ENCODE measurements around the gene TOPORS.
"Not testable (repeated sequence)": the region's sequence is repeated elsewhere in the genome, so short reads cannot be mapped to it uniquely, and the experiment has no call there.

Gene TOPORS

DNA sequence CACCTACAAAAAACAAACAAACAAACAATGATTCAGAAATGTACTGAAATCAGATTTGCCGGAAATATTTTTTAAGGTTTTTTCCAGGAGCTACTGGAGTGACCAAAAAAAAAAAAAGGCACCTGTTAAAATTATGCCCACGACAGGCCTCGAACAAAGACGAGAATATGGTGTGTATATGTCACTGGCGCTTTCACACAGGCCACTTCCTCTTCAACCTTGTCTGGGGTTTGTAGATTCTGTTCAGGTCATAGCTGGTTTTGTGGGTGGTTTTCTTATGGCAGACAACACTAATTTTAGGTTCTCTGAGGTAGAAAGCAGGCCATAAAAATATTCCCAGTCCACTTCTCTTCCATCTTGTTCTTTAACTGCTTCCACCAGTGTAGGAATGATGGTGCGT, 13.6 kb upstream of the TOPORS start:
- DNase-seq = no peak

DNA sequence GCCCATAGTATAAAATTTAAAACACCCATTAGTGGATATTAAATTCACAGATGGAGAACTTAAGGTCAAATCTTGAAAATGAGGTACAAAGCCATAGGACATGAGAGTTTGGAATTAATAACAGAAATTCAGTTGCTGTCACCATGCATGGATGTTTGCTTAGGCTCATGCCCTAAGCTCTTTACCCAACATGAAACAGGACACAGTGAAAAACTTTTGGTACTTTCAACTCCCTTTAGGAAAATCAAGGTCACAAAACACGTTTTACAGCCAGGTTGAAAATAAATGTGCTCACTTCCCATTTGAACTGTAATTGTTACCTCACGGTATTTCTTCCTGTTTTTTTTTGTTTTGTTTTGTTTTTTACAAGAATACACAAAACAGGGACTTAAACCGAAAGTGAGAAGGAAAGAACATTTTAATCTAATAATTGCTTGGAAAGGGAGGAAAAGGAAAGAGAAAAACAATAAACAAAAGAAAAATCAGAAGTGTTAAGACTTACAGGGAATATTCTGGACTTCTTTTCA, 6.1 kb upstream of the TOPORS start:
- no peak for DNase-seq

- DNase-seq = no peak
These were observed 2.2 kb upstream of the TOPORS start for GRCh38 chr9:32554591-32554990.

GRCh38 chr9:32554107-32554506, 1.7 kb upstream of the TOPORS start:
- DNase-seq = no peak

GRCh38 chr9:32551276-32552051, 922 bp downstream of the TOPORS start:
- DNase-seq = peak; percentile 53

DNA sequence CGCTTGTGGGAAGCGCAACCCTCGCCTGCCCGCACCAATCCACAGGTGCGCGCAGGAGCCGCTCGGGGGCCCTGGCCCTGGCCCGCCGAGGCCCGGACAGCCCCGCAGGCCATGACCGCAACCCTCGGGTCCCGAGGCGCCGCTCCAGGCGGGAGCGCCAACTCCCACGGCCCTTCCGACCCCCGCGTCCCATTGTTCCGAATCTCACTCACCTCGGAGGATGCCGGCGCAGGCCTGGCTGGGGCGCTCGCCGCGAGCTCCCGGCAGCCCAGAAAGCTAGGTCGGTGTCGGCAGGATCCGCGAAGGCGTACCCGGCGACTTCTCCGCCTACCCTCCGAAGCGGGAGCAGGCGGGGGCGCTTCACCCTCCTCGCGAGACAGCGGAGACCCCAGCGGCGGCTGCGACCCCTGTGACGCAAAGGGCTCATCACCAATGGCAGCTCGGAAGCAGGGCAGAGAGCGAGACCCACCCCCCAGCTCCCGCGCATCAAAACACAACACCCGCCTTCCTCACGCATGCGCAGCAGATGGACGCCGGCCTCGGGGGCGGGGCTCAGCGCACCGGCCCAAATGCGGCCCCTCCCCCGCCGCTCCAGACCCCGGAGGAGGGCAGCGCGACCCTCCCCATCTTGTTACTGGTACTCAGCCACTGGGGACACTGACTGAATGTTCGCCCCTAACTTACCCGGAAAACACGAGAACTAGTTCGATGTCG, 1.7 kb downstream of the TOPORS start:
- peak; percentile 88 for DNase-seq

GRCh38 chr9:32550150-32550561, 2.2 kb downstream of the TOPORS start:
- no peak for DNase-seq

GRCh38 chr9:32548213-32548612, 4.2 kb downstream of the TOPORS start:
- DNase-seq = not testable (repeated sequence)

DNA sequence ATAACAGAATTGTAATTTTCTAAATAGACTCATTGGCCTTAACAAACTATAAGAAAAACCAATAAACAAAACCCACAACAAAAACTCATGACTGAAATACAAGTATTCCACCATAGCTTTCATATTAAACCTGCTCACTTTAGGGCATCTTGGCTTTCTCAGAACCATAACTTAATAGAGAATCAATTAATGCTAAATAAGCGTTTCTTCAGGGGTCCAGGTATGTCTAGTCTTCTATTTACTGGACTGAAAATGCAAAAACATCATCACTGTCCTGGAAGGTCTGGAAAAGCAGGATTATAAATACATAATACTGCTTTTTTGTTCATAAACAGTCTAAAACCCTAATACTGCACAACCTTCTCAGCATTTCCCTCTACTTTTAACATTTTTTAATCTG, 6.5 kb downstream of the TOPORS start:
- DNase-seq = no peak

- no peak for DNase-seq
These were observed 9.3 kb downstream of the TOPORS start for GRCh38 chr9:32543047-32543446.

GRCh38 chr9:32533816-32534215, 18.6 kb downstream of the TOPORS start:
- no peak for DNase-seq

DNA sequence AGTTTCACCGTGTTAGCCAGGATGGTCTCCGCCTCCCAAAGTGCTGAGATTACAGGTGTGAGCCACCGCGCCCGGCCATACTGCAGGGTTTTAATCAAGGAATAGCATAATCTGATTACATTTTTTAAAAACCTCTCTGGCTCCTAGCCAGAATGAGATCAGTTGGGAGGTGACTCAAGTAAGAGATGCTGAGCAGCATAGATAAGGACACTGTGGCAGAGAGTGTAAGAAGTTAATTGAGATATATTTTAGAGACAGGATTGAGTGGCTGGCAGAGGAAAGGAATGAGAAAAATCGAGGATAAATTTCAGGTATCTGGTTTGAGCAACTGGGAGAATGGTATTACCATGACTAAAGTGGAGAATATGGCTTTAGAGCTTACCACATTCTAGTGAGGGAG, 19.1 kb downstream of the TOPORS start:
- no peak for DNase-seq

- DNase-seq = no peak
These were observed 25.7 kb downstream of the TOPORS start for GRCh38 chr9:32526707-32527048.

DNA sequence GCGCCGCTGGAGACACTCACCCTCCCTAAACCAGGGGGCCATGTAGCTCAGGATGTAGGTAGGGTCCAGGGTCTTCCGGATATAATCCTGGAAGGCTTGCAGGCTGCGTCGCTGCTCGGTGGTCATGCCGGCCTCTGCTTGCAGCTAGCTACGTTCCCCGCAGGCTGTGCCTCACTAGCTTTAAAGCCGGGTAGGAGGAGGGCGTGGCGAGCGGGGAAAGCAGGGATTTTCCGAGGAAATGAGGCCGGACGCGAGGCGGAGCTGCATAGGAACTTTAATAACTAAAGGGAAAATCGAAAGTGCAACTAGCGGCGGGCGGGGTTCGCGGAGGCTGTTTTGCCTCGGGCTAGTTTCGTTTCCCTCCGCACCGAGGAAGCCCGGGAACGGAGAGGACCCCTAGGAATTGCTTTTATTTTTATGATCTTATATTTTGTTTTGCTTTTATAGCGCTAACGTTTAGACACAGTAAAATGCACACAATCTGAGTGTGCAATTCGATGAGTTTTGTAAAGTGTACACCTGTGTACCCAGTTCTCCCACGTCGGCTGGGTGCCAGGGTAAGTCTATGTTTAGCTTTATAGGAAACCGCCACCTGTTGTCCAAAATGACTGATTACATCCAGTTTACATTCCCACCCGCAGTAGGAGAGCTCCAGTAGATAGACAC, 26.2 kb downstream of the TOPORS start, which contains the start of gene RIGI:
Gene RIGI (minus strand): TSS at position 156 of the 666 bp plus-strand sequence. CDS start 30 bp downstream, at position 126.
- peak; percentile 68 for DNase-seq

GRCh38 chr9:32525709-32526030, 26.7 kb downstream of the TOPORS start:
- no peak for DNase-seq

GRCh38 chr9:32524892-32525708, 27.3 kb downstream of the TOPORS start:
- DNase-seq = no peak

DNA sequence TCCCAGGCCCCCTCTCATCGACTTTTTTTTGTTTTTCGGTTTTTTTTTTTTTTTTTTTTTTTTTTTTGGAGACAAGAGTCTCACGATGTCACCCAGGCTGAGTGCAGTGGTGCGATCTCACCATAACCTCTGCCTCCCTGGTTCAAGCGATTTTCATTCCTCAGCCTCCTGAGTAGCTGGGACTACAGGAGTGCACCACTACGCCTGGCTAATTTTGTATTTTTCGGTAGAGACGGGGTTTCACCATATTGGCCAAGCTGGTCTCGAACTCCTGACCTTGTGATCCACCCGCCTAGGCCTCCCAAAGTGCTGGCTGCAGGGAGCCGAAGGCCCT, 27.9 kb downstream of the TOPORS start:
- not testable (repeated sequence) for DNase-seq

DNA sequence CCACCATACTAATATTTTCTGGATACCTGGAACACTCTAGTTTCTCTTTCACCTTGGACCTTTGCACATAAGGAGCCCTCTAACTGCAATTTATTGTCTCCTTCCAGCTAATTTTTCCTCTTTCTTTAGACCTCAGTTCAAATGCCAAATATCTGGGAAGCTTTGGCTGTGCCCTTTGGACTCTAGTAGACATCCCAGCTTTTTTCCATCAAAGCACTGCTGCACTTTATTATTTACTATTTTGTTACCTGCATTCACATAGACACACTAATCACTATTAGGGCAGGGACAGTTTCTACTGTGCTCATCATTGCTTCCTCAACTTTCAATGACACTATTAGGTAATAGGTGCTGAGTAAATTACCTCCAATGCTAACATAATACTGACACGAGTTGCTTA, 28.5 kb downstream of the TOPORS start:
- no peak for DNase-seq

DNA sequence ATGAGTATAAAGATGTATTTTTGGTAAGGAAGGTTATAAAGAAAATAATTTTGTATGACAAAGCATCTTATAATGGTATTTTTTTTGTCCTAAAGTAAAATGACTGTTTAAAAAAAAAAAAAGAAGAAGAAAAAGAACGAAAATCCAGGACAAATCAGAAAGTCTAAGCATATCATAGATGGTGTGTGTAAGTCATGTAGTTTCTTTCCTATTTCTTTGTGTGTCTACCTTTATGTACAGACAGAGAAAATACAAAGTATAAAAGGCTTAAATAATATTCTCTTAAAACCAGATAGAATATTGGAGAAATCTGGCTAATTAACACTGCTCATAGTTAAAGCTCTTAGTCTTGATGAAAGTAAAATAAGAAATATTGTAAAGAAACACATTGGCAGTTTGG, 34.1 kb downstream of the TOPORS start:
- no peak for DNase-seq

- no peak for DNase-seq
These were observed 36.1 kb downstream of the TOPORS start for GRCh38 chr9:32516241-32516640.

- DNase-seq = no peak
These were observed 43.7 kb downstream of the TOPORS start for GRCh38 chr9:32508728-32509127.

DNA sequence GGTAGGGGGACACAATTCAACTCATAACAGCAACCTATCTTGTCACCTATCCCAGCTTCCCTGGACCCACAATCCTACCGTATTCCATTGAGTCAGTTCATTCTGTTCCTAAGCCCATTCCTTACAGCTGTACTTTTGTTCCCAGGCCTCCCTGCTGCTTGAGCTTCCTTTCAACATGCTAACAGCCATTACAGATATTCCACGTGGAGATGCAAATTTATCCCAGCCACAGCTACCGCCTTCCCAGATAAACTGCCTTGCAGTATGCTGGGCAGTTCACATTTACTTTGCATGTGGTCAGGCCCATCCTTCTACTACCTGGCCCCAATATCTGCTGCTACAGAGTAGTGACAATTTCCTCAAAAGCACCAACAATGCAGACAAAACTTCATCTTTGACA, 49.4 kb downstream of the TOPORS start:
- DNase-seq = no peak

DNA sequence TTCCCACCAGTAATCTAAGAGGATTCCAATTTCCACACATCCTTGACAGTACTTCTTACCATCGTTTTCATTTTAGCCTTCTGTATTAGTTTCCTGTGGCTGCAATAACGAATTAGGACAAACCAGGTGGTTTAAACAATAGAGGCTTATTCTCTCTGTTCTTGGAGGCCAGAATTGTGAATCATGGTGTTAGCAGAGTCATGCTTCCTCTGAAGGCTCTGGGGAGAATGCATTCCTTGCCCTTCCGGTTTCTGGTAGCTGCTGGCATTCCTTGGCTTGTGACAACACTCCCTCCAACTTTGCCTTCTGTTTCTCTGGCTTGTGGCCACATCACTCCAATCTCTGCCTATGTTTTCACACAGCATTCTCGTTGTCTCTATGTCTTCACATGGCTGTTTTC, 49.9 kb downstream of the TOPORS start:
- DNase-seq = no peak

All from NCI-H2171 treated with DMSO at 0.1 percent for 48 hours (cell line).